Prostate gland (tissue), 2 donors: ENCODE data around the gene CARD14. TPM values are rescaled to one million over a fixed set of nuclear protein-coding genes. Genes with fewer than 3 reads are reported as not detected.

Experiments used
- DNase-seq: peaks from one replicate; pipeline ENCODE4 v3.0.0-alpha.2; 2019; ENCODE audit warnings: low spot score
- H3K27ac ChIP-seq, 2 donors: fragments of 200-600 bp; sonication (generic); 2 replicates each; pipeline ENCODE4 v1.5.1; 2017 to 2019
- H3K27me3 ChIP-seq: fragments of 200-600 bp; sonication (generic); replicated peaks from 2 replicates; pipeline ENCODE4 v1.5.1; 2019; ENCODE audit not compliant: insufficient read depth
- H3K36me3 ChIP-seq, 2 donors: fragments of 200-600 bp; sonication (generic); 1 replicate in 1 of 2; 2 replicates in 1 of 2; pipeline versions ENCODE4 v1.5.1 to v1.8.1; 2017 to 2019
- H3K4me1 ChIP-seq: fragments of 200-600 bp; sonication (generic); replicated peaks from 2 replicates; pipeline ENCODE4 v1.5.1; 2019
- H3K4me3 ChIP-seq, 2 donors: fragments of 200-600 bp; sonication (generic); 2 replicates each; pipeline ENCODE4 v1.5.1; 2017 to 2019
- H3K9me3 ChIP-seq: fragments of 200-600 bp; sonication (generic); 2 replicates; pipeline ENCODE4 v1.5.1; 2017
- POLR2A ChIP-seq: fragments of 450-650 bp; IDR thresholded peaks from one replicate; pipeline ENCODE4 v1.6.1; 2016; ENCODE audit warnings: antibody characterized with exemption, mild to moderate bottlenecking
- POLR2AphosphoS5 ChIP-seq: sonication (generic); formaldehyde crosslinking; IDR thresholded peaks from one replicate; pipeline ENCODE4 v1.6.1; 2017; ENCODE audit warnings: antibody characterized with exemption
- WGBS: methylation state at CpG from one replicate; pipeline ENCODE4 v1.1.5; 2018; 5-methylcytosine and 5-hydroxymethylcytosine counted together
- intact Hi-C: fragments of 100-400 bp; cut with DNase I; formaldehyde crosslinking; loops from one replicate; pipeline ENCODE4 v1.14.2; 2022
- total RNA-seq, 2 donors: library from RNA; depleted of rRNA; stranded (reverse); fragments of >200 nt; gene quantifications; one replicate each; pipeline ENCODE4 v1.1.0, GENCODE V29; 2016
- TF ChIP-seq, protein P1 (sequence below), 4 experiments: fragments of 200-600 bp in 2 of 4; fragments of 450-650 bp in 2 of 4; sonication (generic) in 2 of 4; IDR thresholded peaks; 1 replicate in 3 of 4; 2 replicates in 1 of 4; pipeline ENCODE4 v1.5.1; 2016 to 2019; ENCODE audit warnings: antibody characterized with exemption in 4 of 4, mild to moderate bottlenecking in 2 of 4, moderate library complexity in 2 of 4

Gene CARD14
- total RNA-seq, 2 donors from 2014 or later: 10.2 to 27.3 TPM

DNA sequence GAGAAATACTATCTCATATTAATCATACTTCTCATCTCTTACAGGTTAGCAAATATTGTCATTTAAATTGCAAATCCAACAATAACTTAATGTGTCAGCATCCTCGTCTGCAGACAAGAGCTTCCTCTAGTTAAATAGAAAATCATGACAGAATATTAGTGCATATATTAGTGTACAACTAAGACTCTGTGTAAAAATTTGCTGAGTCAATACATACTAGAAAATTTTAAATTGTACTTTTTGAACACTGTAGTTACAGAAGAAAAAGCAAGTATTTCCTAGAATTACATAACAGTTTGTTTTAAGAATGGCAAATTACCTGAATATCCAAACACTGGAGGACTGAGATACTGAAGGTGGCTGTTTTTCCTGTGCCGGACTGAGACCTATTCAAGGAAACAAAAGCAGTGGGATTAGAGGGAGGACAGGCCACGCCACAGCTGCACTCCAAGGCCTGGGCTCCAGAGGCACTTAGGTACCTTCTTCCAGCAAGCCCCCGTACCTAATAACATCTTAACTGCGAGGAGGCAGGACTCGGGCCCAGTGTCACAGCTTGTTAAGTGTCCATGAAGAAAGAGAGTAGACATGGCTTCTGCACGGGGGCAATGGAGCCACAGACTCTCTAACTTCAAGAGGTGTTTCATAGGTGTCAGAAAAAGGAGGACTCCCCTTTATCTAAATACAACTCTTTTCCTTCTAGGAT is 28.2 kb upstream of the CARD14 start:
- 88% methylated on average over 7 of the region's 7 CpGs for WGBS
- TF ChIP-seq, protein P1, sequence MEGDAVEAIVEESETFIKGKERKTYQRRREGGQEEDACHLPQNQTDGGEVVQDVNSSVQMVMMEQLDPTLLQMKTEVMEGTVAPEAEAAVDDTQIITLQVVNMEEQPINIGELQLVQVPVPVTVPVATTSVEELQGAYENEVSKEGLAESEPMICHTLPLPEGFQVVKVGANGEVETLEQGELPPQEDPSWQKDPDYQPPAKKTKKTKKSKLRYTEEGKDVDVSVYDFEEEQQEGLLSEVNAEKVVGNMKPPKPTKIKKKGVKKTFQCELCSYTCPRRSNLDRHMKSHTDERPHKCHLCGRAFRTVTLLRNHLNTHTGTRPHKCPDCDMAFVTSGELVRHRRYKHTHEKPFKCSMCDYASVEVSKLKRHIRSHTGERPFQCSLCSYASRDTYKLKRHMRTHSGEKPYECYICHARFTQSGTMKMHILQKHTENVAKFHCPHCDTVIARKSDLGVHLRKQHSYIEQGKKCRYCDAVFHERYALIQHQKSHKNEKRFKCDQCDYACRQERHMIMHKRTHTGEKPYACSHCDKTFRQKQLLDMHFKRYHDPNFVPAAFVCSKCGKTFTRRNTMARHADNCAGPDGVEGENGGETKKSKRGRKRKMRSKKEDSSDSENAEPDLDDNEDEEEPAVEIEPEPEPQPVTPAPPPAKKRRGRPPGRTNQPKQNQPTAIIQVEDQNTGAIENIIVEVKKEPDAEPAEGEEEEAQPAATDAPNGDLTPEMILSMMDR (IDR thresholded peaks at IDR 0.05): no peak
- TF ChIP-seq POLR2AphosphoS5 (no peak), POLR2A (no peak)
- intact Hi-C loops: no loop called here
- H3K4me1 ChIP-seq: no peaks in the 10 kb centered on the region
- peaks cover 14 to 30% of the 10 kb centered on the region in 2 donors for H3K36me3 ChIP-seq
- H3K4me3 ChIP-seq: no peak overlapping the region
- no peak for DNase-seq
- H3K27ac ChIP-seq: no peak overlapping the region
- no peaks in the 10 kb centered on the region for H3K27me3 ChIP-seq
- no peaks in the 10 kb centered on the region for H3K9me3 ChIP-seq

DNA sequence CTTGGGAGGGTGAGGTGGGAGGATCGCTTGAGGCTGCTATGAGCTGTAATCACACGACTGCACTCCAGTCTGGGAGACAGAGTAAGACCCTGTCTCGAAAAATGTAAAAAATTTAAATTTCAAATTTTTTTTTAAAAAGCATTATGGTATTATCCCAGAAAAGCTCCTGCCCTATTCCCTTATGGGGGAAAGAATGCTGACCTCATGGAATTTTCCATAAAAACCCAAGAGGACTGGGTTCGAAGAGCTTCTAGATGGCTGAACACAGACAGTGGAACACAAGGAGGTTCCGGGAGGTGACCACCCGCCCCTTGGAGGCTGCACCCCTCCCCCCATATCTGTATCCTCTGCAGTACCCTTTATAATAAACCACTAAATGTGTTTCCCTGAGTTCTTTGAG is 26.9 kb upstream of the CARD14 start:
- no peak for TF ChIP-seq POLR2AphosphoS5
- TF ChIP-seq, protein P1 (IDR thresholded peaks at IDR 0.05): no peak
- no peak for TF ChIP-seq POLR2A
- no peaks in the 10 kb centered on the region for H3K4me1 ChIP-seq
- H3K36me3 ChIP-seq: peaks cover 8 to 17% of the 10 kb centered on the region in 2 donors
- H3K9me3 ChIP-seq: no peaks in the 10 kb centered on the region
- no peak overlapping the region for H3K4me3 ChIP-seq
- no peak for DNase-seq
- intact Hi-C loops: no loop called here
- no peaks in the 10 kb centered on the region for H3K27me3 ChIP-seq
- WGBS: 94% methylated on average over 6 of the region's 6 CpGs
- H3K27ac ChIP-seq: no peak overlapping the region

DNA sequence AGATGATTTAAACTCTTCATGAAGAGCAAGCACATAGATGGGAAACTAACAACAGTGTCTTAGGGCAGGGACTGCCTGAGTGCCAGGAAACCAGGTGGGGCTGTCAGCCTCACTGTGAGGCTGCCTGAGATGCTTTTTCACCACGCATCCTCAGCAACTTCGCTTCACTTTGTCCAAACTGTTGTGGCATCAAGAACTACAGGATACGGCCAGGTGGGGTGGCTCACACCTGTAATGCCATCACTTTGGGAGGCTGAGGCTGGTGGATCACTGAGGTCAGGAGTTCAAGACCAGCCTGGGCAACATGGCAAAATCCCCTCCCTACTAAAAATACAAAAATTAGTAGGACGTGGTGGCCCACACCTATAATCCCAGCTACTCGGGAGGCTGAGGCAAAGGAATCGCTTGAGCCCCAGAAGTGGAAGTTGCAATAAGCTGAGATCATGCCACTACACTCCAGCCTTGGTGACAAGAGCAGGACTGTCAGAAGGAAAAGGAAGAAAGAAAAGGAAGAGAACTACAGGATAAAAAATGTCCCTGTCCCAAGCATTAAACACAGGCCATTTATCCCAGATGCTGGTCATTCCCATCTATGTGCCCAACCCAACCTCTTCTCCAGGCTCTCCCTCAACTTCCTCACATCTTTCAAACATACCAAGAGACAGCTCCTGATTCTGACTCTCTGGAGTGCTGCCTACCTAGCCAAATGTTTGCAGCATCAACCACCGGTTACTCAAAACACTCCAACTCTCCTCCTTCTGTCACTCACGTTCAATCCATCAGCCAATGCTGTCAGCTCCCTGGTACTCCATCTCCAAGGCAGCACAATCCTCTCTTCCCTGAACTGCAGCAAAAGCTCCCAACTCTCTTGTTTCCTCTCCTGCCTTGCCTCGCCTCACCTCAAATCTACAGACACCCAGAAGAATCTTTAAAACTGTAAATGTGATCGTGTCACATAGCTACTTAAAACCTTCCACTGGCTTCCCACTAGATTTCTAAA is 24.5 kb upstream of the CARD14 start:
- H3K4me1 ChIP-seq: no peaks in the 10 kb centered on the region
- 46% methylated on average over 10 of the region's 10 CpGs for WGBS
- intact Hi-C loops: no loop called here
- H3K36me3 ChIP-seq: peaks cover 6 to 8% of the 10 kb centered on the region in 2 donors
- peak overlapping the region; percentile 96 for H3K27ac ChIP-seq
- no peak for DNase-seq
- no peaks in the 10 kb centered on the region for H3K27me3 ChIP-seq
- H3K4me3 ChIP-seq: peak overlapping the region; percentile 83 to 89
- TF ChIP-seq POLR2AphosphoS5 (no peak), POLR2A (no peak)
- TF ChIP-seq, protein P1 (IDR thresholded peaks at IDR 0.05): no peak
- H3K9me3 ChIP-seq: no peaks in the 10 kb centered on the region

DNA sequence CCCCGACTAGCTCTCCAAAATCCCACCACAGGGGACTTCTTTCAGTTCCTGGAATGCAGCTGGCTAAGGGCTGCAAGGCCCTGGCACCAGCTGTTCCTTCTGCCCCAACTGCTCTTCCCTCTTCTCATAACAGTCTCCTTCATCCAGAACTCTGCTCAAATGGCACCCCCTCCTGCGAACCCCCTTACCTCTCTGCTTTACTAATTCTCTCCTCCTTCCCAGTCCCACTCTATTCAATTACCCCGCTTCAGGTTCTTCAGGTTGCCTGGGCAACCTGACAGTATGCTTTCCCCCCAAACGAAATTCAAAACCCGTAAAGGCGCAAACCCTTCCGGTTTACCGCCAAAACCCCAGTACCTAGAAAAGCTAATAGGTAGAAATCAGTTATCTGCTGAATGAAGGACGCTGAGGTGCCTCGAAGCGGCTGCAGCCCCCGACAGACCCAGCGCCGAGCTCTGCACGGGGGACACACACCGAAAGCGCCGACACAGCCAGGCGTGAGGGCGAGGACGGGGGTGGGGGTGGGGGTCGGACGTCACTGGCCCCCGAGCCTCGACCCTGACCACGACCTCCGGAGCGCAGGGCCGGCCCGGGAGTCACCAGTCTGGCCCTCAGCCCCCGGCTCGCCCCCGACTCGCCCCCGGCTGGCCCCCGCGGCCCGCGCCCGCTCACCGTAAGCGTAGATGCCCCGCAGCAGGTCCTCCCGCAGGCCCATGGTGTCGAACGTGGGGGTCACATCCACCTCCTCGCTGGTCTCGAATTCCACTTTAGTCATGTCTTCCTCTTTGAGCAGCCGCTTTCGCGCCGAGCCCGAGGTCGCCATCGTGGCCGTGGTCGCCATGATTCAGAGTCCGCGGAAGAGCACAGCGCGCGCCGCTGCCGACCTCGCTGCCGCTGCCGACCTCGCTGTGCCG is 23.5 kb upstream of the CARD14 start:
- WGBS: 0% methylated on average over 40 of the region's 69 CpGs
- DNase-seq: no peak
- no peaks in the 10 kb centered on the region for H3K9me3 ChIP-seq
- no peak for TF ChIP-seq POLR2AphosphoS5
- TF ChIP-seq, protein P1 (IDR thresholded peaks at IDR 0.05): no peak
- no peak for TF ChIP-seq POLR2A
- H3K27ac ChIP-seq: peak overlapping the region; percentile 96
- H3K4me3 ChIP-seq: peak overlapping the region; percentile 83 to 89
- intact Hi-C loops: loop anchor here (1.0 kb wide), 1 partner anchor 45 kb away; the partner anchor contains the start of gene GAA
- no peaks in the 10 kb centered on the region for H3K4me1 ChIP-seq
- H3K36me3 ChIP-seq: peaks cover 6 to 8% of the 10 kb centered on the region in 2 donors
- no peaks in the 10 kb centered on the region for H3K27me3 ChIP-seq
